Ectodermal cell (in vitro differentiated cells): Measurements from ENCODE around the gene SERPINA6.

Experiments used
- H3K27ac ChIP-seq: 2 replicates; pipeline ENCODE4 v1.7.0; 2013; ENCODE audit warnings: mild to moderate bottlenecking, low read depth, low read length; ENCODE audit not compliant: insufficient read depth, poor library complexity, severe bottlenecking
- H3K27me3 ChIP-seq: 2 replicates; pipeline ENCODE4 v1.7.0; 2013; ENCODE audit warnings: mild to moderate bottlenecking, low read length; ENCODE audit not compliant: insufficient read depth, control insufficient read depth, poor library complexity, severe bottlenecking
- H3K36me3 ChIP-seq: one replicate; pipeline ENCODE4 v1.7.0; 2013; ENCODE audit warnings: low read length; ENCODE audit not compliant: control insufficient read depth, insufficient read depth
- H3K4me1 ChIP-seq: one replicate; pipeline ENCODE4 v1.7.0; 2013; ENCODE audit warnings: low read length; ENCODE audit not compliant: control insufficient read depth, insufficient read depth
- H3K4me3 ChIP-seq: 2 replicates; pipeline ENCODE4 v1.7.0; 2013; ENCODE audit warnings: low read depth, low read length, control low read depth; ENCODE audit not compliant: insufficient read depth
- H3K9me3 ChIP-seq: 2 replicates; pipeline ENCODE4 v1.7.0; 2013; ENCODE audit warnings: mild to moderate bottlenecking, low read length, moderate library complexity; ENCODE audit not compliant: control insufficient read depth
- WGBS, 2 experiments: methylation state at CpG; one replicate each; pipeline ENCODE4 v1.1.7; 2013; ENCODE audit warnings: missing lambda C conversion rate in 2 of 2; 5-methylcytosine and 5-hydroxymethylcytosine counted together

The SERPINA6 gene

GRCh38 chr14:94292872-94293577, 30.1 kb downstream of the SERPINA6 start, which contains the start of gene SERPINA10:
Gene SERPINA10 (minus strand): TSS chr14:94293268. CDS start chr14:94290593, 2,675 bp downstream.
- H3K27ac ChIP-seq = no peak within 1 kb of the TSS
- 89% methylated on average over 9 to 10 of the region's 10 CpGs for WGBS, 2 experiments
- no peak within 1 kb of the TSS for H3K4me3 ChIP-seq
- no peaks in the 10 kb centered on the region for H3K27me3 ChIP-seq
- H3K4me1 ChIP-seq = no peaks in the 10 kb centered on the region
- no peaks in the 10 kb centered on the region for H3K9me3 ChIP-seq
- no peaks in the 10 kb centered on the region for H3K36me3 ChIP-seq

- H3K4me1 ChIP-seq = no peaks in the 10 kb centered on the region
- WGBS, 2 experiments = 93 to 97% methylated on average over 3 of the region's 3 CpGs
- H3K27ac ChIP-seq = no peak overlapping the region
- H3K9me3 ChIP-seq = no peaks in the 10 kb centered on the region
- no peaks in the 10 kb centered on the region for H3K27me3 ChIP-seq
- no peak overlapping the region for H3K4me3 ChIP-seq
- no peaks in the 10 kb centered on the region for H3K36me3 ChIP-seq
Measured at GRCh38 chr14:94292526-94292871, 30.6 kb downstream of the SERPINA6 start.

- Histone ChIP-seq H3K36me3 (no peaks in the 10 kb centered on the region), H3K27me3 (no peaks in the 10 kb centered on the region), H3K4me1 (no peaks in the 10 kb centered on the region), H3K27ac (no peak overlapping the region), H3K4me3 (no peak overlapping the region), H3K9me3 (no peaks in the 10 kb centered on the region)
- 88 to 89% methylated on average over 15 of the region's 15 CpGs for WGBS, 2 experiments
Measured at GRCh38 chr14:94291906-94292525, 31.1 kb downstream of the SERPINA6 start.

GRCh38 chr14:94291159-94291905, 31.8 kb downstream of the SERPINA6 start:
- Histone ChIP-seq H3K4me1 (no peaks in the 10 kb centered on the region), H3K9me3 (no peaks in the 10 kb centered on the region), H3K27me3 (no peaks in the 10 kb centered on the region), H3K4me3 (no peak overlapping the region), H3K36me3 (no peaks in the 10 kb centered on the region), H3K27ac (no peak overlapping the region)
- 92 to 94% methylated on average over 13 of the region's 13 CpGs for WGBS, 2 experiments

- 88% methylated on average over 8 of the region's 8 CpGs for WGBS, 2 experiments
- Histone ChIP-seq H3K9me3 (no peaks in the 10 kb centered on the region), H3K36me3 (no peaks in the 10 kb centered on the region), H3K4me1 (no peaks in the 10 kb centered on the region), H3K27ac (no peak overlapping the region), H3K27me3 (no peaks in the 10 kb centered on the region), H3K4me3 (no peak overlapping the region)
Measured at GRCh38 chr14:94290197-94290596, 32.9 kb downstream of the SERPINA6 start.

- Histone ChIP-seq H3K4me3 (no peak overlapping the region), H3K9me3 (no peaks in the 10 kb centered on the region), H3K27ac (no peak overlapping the region), H3K27me3 (no peaks in the 10 kb centered on the region), H3K4me1 (no peaks in the 10 kb centered on the region), H3K36me3 (no peaks in the 10 kb centered on the region)
- 74 to 77% methylated on average over 14 of the region's 14 CpGs for WGBS, 2 experiments
Measured at GRCh38 chr14:94288610-94289465, 34.3 kb downstream of the SERPINA6 start.

- Histone ChIP-seq H3K9me3 (no peaks in the 10 kb centered on the region), H3K4me3 (no peak overlapping the region), H3K27me3 (no peaks in the 10 kb centered on the region), H3K36me3 (no peaks in the 10 kb centered on the region), H3K27ac (no peak overlapping the region), H3K4me1 (no peaks in the 10 kb centered on the region)
Measured at GRCh38 chr14:94285158-94285557, 38.0 kb downstream of the SERPINA6 start.

- Histone ChIP-seq H3K27me3 (no peaks in the 10 kb centered on the region), H3K4me1 (no peaks in the 10 kb centered on the region), H3K27ac (no peak overlapping the region), H3K9me3 (no peaks in the 10 kb centered on the region), H3K4me3 (no peak overlapping the region), H3K36me3 (no peaks in the 10 kb centered on the region)
- 84 to 85% methylated on average over 2 of the region's 2 CpGs for WGBS, 2 experiments
Measured at GRCh38 chr14:94284221-94284620, 38.9 kb downstream of the SERPINA6 start.

- WGBS, 2 experiments = 90 to 96% methylated on average over 2 of the region's 2 CpGs
- H3K9me3 ChIP-seq = no peaks in the 10 kb centered on the region
- no peaks in the 10 kb centered on the region for H3K4me1 ChIP-seq
- H3K36me3 ChIP-seq = no peaks in the 10 kb centered on the region
- H3K27ac ChIP-seq = no peak overlapping the region
- no peaks in the 10 kb centered on the region for H3K27me3 ChIP-seq
- H3K4me3 ChIP-seq = no peak overlapping the region
Measured at GRCh38 chr14:94282991-94283723, 40.0 kb downstream of the SERPINA6 start.
